GM23248 (cell line): ENCODE measurements around the gene ASMT. TPM values are rescaled to one million over a fixed set of nuclear protein-coding genes. Genes with fewer than 3 reads are reported as not detected.

Experiments used
- DNase-seq: peaks from one replicate; pipeline ENCODE4 v3.0.0-alpha.2; 2015
- H2AFZ ChIP-seq: fragments of 200-600 bp; sonication (generic); 2 replicates; pipeline ENCODE4 v1.6.1; 2016; ENCODE audit warnings: antibody characterized with exemption
- H3F3A ChIP-seq: fragments of 200-600 bp; sonication (generic); 2 replicates; pipeline ENCODE4 v1.6.1; 2016; ENCODE audit warnings: mild to moderate bottlenecking, antibody characterized with exemption, mixed run types; ENCODE audit not compliant: insufficient read depth
- H3K27ac ChIP-seq: fragments of 200-600 bp; sonication (generic); 2 replicates; pipeline ENCODE4 v1.5.1; 2016; ENCODE audit warnings: mild to moderate bottlenecking
- H3K27me3 ChIP-seq: fragments of 200-600 bp; sonication (generic); replicated peaks from 2 replicates; pipeline ENCODE4 v1.6.1; 2016; ENCODE audit warnings: mild to moderate bottlenecking; ENCODE audit not compliant: insufficient read depth
- H3K36me3 ChIP-seq: fragments of 200-600 bp; sonication (generic); 2 replicates; pipeline ENCODE4 v1.6.1; 2016; ENCODE audit warnings: low read depth, mild to moderate bottlenecking
- H3K4me1 ChIP-seq: fragments of 200-600 bp; sonication (generic); 2 replicates; pipeline ENCODE4 v1.6.1; 2016; ENCODE audit warnings: mild to moderate bottlenecking; ENCODE audit not compliant: insufficient read depth
- H3K4me2 ChIP-seq: fragments of 200-600 bp; sonication (generic); one replicate; pipeline ENCODE4 v1.6.1; 2016; ENCODE audit warnings: mild to moderate bottlenecking; ENCODE audit not compliant: unreplicated experiment
- H3K4me3 ChIP-seq: fragments of 200-600 bp; sonication (generic); 2 replicates; pipeline ENCODE4 v1.5.1; 2016; ENCODE audit warnings: mild to moderate bottlenecking
- H3K79me2 ChIP-seq: fragments of 200-600 bp; sonication (generic); 2 replicates; pipeline ENCODE4 v1.6.1; 2016; ENCODE audit warnings: mild to moderate bottlenecking; ENCODE audit not compliant: insufficient read depth
- H3K9ac ChIP-seq: fragments of 200-600 bp; sonication (generic); 2 replicates; pipeline ENCODE4 v1.6.1; 2016; ENCODE audit warnings: mild to moderate bottlenecking
- H3K9me2 ChIP-seq: fragments of 200-600 bp; sonication (generic); 2 replicates; pipeline ENCODE4 v1.6.1; 2016; ENCODE audit warnings: mixed run types, mild to moderate bottlenecking, moderate library complexity; ENCODE audit not compliant: insufficient read depth
- H3K9me3 ChIP-seq: fragments of 200-600 bp; sonication (generic); one replicate; pipeline ENCODE4 v1.6.1; 2017; ENCODE audit warnings: low read depth
- H4K20me1 ChIP-seq: fragments of 200-600 bp; sonication (generic); 2 replicates; pipeline ENCODE4 v1.6.0; 2016; ENCODE audit not compliant: insufficient read depth
- EZH2 ChIP-seq: fragments of 200-600 bp; sonication (generic); IDR thresholded peaks from 2 replicates; pipeline ENCODE4 v1.6.1; 2018; ENCODE audit warnings: antibody characterized with exemption, mild to moderate bottlenecking; ENCODE audit not compliant: insufficient read depth, poor library complexity, severe bottlenecking
- EZH2phosphoT487 ChIP-seq: fragments of 200-600 bp; sonication (generic); IDR thresholded peaks from 2 replicates; pipeline ENCODE4 v1.6.1; 2018; ENCODE audit warnings: antibody characterized with exemption, moderate library complexity, mild to moderate bottlenecking, low read depth; ENCODE audit not compliant: insufficient read depth
- WGBS, 2 experiments: methylation state at CpG; one replicate each; pipeline ENCODE4 v1.1.6; 2015 to 2017; ENCODE audit warnings: low lambda C conversion rate in 2 of 2, low coverage in 1 of 2; ENCODE audit errors: missing lambda C conversion rate in 2 of 2; 5-methylcytosine and 5-hydroxymethylcytosine counted together
- in situ Hi-C: fragments of 300-500 bp; cut with MboI; formaldehyde crosslinking; loops from 2 replicates; pipeline ENCODE4 v1.15.0; 2020
- polyA plus RNA-seq: library from polyadenylated mRNA; unstranded; fragments of >200 nt; fragmentation: Nextera tagmentation; extraction: Ambion mirVana; gene quantifications from 2 replicates; pipeline ENCODE4 v1.2.1, GENCODE V29; 2016
- total RNA-seq: library from RNA; depleted of rRNA; stranded (reverse); fragments of >200 nt; shearing (Covaris generic); gene quantifications from 2 replicates; pipeline ENCODE4 v1.2.3, GENCODE V29; 2014

Gene ASMT
- total and polyA plus RNA-seq, 2 experiments from 2014 or later, result not detected

- TF ChIP-seq EZH2phosphoT487 (no peak), EZH2 (no peak)
- H2AFZ ChIP-seq, result no peak overlapping the region
- no peaks in the 10 kb centered on the region for H3K9me3 ChIP-seq
- 0 out of 2 replicates have a peak, but pooled peaks cover 9% of the 10 kb centered on the region for H3K4me1 ChIP-seq
- H3K9me2 ChIP-seq, result no peaks in the 10 kb centered on the region
- H3F3A ChIP-seq, result no peaks in the 10 kb centered on the region
- no peaks in the 10 kb centered on the region for H3K79me2 ChIP-seq
- H3K4me2 ChIP-seq, result no peak overlapping the region
- H3K9ac ChIP-seq, result no peak overlapping the region
- H3K27me3 ChIP-seq, result no peaks in the 10 kb centered on the region
- in situ Hi-C loops, result no loop called here
- H3K27ac ChIP-seq, result no peak overlapping the region
- H4K20me1 ChIP-seq, result no peaks in the 10 kb centered on the region
- 48 to 51% methylated on average over 8 to 14 of the region's 14 CpGs for WGBS, 2 experiments
- H3K4me3 ChIP-seq, result no peak overlapping the region
- H3K36me3 ChIP-seq, result no peaks in the 10 kb centered on the region
- no peak for DNase-seq
Measured at GRCh38 chrX:1656379-1656778, 41.5 kb downstream of the ASMT start.

- in situ Hi-C loops, result no loop called here
Measured at GRCh38 chrX:1657367-1658070, 42.7 kb downstream of the ASMT start.

GRCh38 chrX:1658071-1658491 is 43.2 kb downstream of the ASMT start:
- Histone ChIP-seq H3K4me2 (no peak overlapping the region), H3K9me3 (no peaks in the 10 kb centered on the region), H3K27ac (no peak overlapping the region), H2AFZ (0 out of 2 replicates have a peak overlapping the region, but pooled peaks have one; percentile 25), H3F3A (no peaks in the 10 kb centered on the region), H3K79me2 (no peaks in the 10 kb centered on the region), H3K27me3 (no peaks in the 10 kb centered on the region), H3K36me3 (no peaks in the 10 kb centered on the region), H3K4me1 (0 out of 2 replicates have a peak, but pooled peaks cover 9% of the 10 kb centered on the region), H3K4me3 (no peak overlapping the region), H4K20me1 (no peaks in the 10 kb centered on the region), H3K9me2 (no peaks in the 10 kb centered on the region), H3K9ac (no peak overlapping the region)
- WGBS, 2 experiments, result 9 to 13% methylated on average over 14 of the region's 14 CpGs
- DNase-seq, result no peak
- in situ Hi-C loops, result no loop called here
- TF ChIP-seq EZH2, result no peak
- TF ChIP-seq EZH2phosphoT487, result no peak

More at GRCh38 chrX:1657367-1658070, 42.7 kb downstream of the ASMT start:
- WGBS, 2 experiments, result 5 to 8% methylated on average over 13 of the region's 13 CpGs
- Histone ChIP-seq H3K27me3 (no peaks in the 10 kb centered on the region), H3K4me3 (no peak overlapping the region), H3K27ac (no peak overlapping the region), H4K20me1 (no peaks in the 10 kb centered on the region), H3K9me2 (no peaks in the 10 kb centered on the region), H2AFZ (peak overlapping the region; percentile 25; the same call in 1 of the 2 replicates), H3K4me1 (0 out of 2 replicates have a peak, but pooled peaks cover 9% of the 10 kb centered on the region), H3K4me2 (no peak overlapping the region), H3K79me2 (no peaks in the 10 kb centered on the region), H3K9me3 (no peaks in the 10 kb centered on the region), H3K9ac (no peak overlapping the region), H3F3A (no peaks in the 10 kb centered on the region), H3K36me3 (no peaks in the 10 kb centered on the region)
- peak; percentile 51 for DNase-seq
- TF ChIP-seq EZH2phosphoT487 (no peak), EZH2 (no peak)

- 0 out of 2 replicates have a peak, but pooled peaks cover 9% of the 10 kb centered on the region for H3K4me1 ChIP-seq
- no peak overlapping the region for H2AFZ ChIP-seq
- no peak for DNase-seq
- H3K27ac ChIP-seq, result no peak overlapping the region
- no peak overlapping the region for H3K9ac ChIP-seq
- no peaks in the 10 kb centered on the region for H3K79me2 ChIP-seq
- H3K27me3 ChIP-seq, result no peaks in the 10 kb centered on the region
- H3K4me3 ChIP-seq, result no peak overlapping the region
- no peaks in the 10 kb centered on the region for H3K9me2 ChIP-seq
- no peaks in the 10 kb centered on the region for H3K9me3 ChIP-seq
- TF ChIP-seq EZH2, result no peak
- in situ Hi-C loops, result no loop called here
- H4K20me1 ChIP-seq, result no peaks in the 10 kb centered on the region
- H3K36me3 ChIP-seq, result no peaks in the 10 kb centered on the region
- WGBS, 2 experiments, result 71 to 74% methylated on average over 30 to 34 of the region's 34 CpGs
- no peaks in the 10 kb centered on the region for H3F3A ChIP-seq
- no peak overlapping the region for H3K4me2 ChIP-seq
Measured at GRCh38 chrX:1659664-1660461, 45.0 kb downstream of the ASMT start.
